WTC11 (cell line): Measurements from ENCODE around the gene MOB3B. TPM values are rescaled to one million over a fixed set of nuclear protein-coding genes. Genes with fewer than 3 reads are reported as not detected.

ENCODE experiments used
- ATAC-seq: fragments of 200-7000 bp; cut with Tn5 transposase; 2 replicates; pipeline ENCODE4 v1.10.0; 2021; ENCODE audit warnings: mild to moderate bottlenecking, moderate library complexity
- CTCF ChIA-PET: fragments of 300-600 bp; sonication (Branson Sonifier 250); formaldehyde crosslinking; loops from one replicate; lab custom pipeline; 2021; ENCODE audit warnings: antibody characterized with exemption; lab: Charles Lee
- POLR2A ChIA-PET: fragments of 350-600 bp; sonication (Branson Sonifier 250); formaldehyde crosslinking; loops from one replicate; lab custom pipeline; 2021; ENCODE audit warnings: antibody characterized with exemption; lab: Charles Lee
- DNase-seq: peaks from one replicate; pipeline ENCODE4 v3.0.0; 2021; ENCODE audit warnings: low spot score
- H3K27ac Mint-ChIP-seq: 2 replicates; pipeline ENCODE4 v1.8.0; 2021; ENCODE audit warnings: mixed read lengths
- H3K27me3 Mint-ChIP-seq: 2 replicates; pipeline ENCODE4 v1.8.0; 2021; ENCODE audit warnings: low read depth, mild to moderate bottlenecking, moderate library complexity, mixed read lengths
- H3K36me3 Mint-ChIP-seq: 2 replicates; pipeline ENCODE4 v1.8.0; 2021; ENCODE audit warnings: mixed read lengths
- H3K4me1 Mint-ChIP-seq: 2 replicates; pipeline ENCODE4 v1.8.0; 2022; ENCODE audit warnings: mixed read lengths
- H3K4me3 Mint-ChIP-seq: 2 replicates; pipeline ENCODE4 v1.8.0; 2021; ENCODE audit warnings: mild to moderate bottlenecking, moderate library complexity, mixed read lengths
- H3K9me3 Mint-ChIP-seq: 2 replicates; pipeline ENCODE4 v1.8.0; 2021; ENCODE audit warnings: mixed read lengths
- CBFB ChIP-seq: sonication (generic); formaldehyde crosslinking; IDR thresholded peaks from 2 replicates; pipeline ENCODE4 v1.8.1; 2022; ENCODE audit warnings: mild to moderate bottlenecking, low read depth, missing genetic modification reagents
- HMGA2 ChIP-seq: fragments of 250-450 bp; sonication (Bioruptor Pico); IDR thresholded peaks from 2 replicates; pipeline ENCODE4 v1.4.0; 2021; ENCODE audit warnings: mild to moderate bottlenecking, moderate library complexity
- JUN ChIP-seq: sonication (generic); formaldehyde crosslinking; IDR thresholded peaks from 2 replicates; pipeline ENCODE4 v1.8.0; 2023; ENCODE audit warnings: mild to moderate bottlenecking, missing genetic modification reagents
- KAT7 ChIP-seq: sonication (generic); formaldehyde crosslinking; IDR thresholded peaks from 2 replicates; pipeline ENCODE4 v1.8.1; 2023; ENCODE audit warnings: missing genetic modification reagents, mild to moderate bottlenecking, borderline replicate concordance
- NFATC4 ChIP-seq: fragments of 250-450 bp; sonication (Bioruptor Pico); IDR thresholded peaks from 2 replicates; pipeline ENCODE4 v1.9.0; 2021; ENCODE audit warnings: mild to moderate bottlenecking
- NR1H2 ChIP-seq: sonication (generic); formaldehyde crosslinking; IDR thresholded peaks from 2 replicates; pipeline ENCODE4 v1.9.0; 2021; ENCODE audit warnings: mild to moderate bottlenecking, moderate library complexity, missing genetic modification reagents
- NR3C1 ChIP-seq: sonication (generic); formaldehyde crosslinking; conservative IDR thresholded peaks from 2 replicates; pipeline ENCODE4 v1.8.1; 2023; ENCODE audit warnings: low read depth, mild to moderate bottlenecking, missing genetic modification reagents
- RORB ChIP-seq: fragments of 250-450 bp; sonication (Bioruptor Pico); IDR thresholded peaks from 2 replicates; pipeline ENCODE4 v1.9.0; 2021; ENCODE audit warnings: mild to moderate bottlenecking
- SP1 ChIP-seq: sonication (generic); formaldehyde crosslinking; conservative IDR thresholded peaks from 2 replicates; pipeline ENCODE4 v1.8.1; 2022; ENCODE audit warnings: missing genetic modification reagents
- TEAD4 ChIP-seq: sonication (generic); formaldehyde crosslinking; IDR thresholded peaks from 2 replicates; pipeline ENCODE4 v1.8.0; 2022; ENCODE audit warnings: mild to moderate bottlenecking, missing genetic modification reagents
- ZNF317 ChIP-seq: sonication (generic); formaldehyde crosslinking; IDR thresholded peaks from 2 replicates; pipeline ENCODE4 v1.8.1; 2023; ENCODE audit warnings: low read depth, mild to moderate bottlenecking, moderate library complexity, missing genetic modification reagents, borderline replicate concordance
- ZNF416 ChIP-seq: fragments of 250-450 bp; sonication (Bioruptor Pico); IDR thresholded peaks from 2 replicates; pipeline ENCODE4 v1.9.0; 2021; ENCODE audit warnings: mild to moderate bottlenecking, inconsistent platforms
- ZNF423 ChIP-seq: fragments of 250-450 bp; sonication (Bioruptor Pico); IDR thresholded peaks from 2 replicates; pipeline ENCODE4 v2.1.2; 2022; ENCODE audit warnings: mild to moderate bottlenecking, moderate library complexity
- total RNA-seq: library from RNA; stranded (reverse); gene quantifications from 3 replicates; pipeline ENCODE4 v1.2.3, GENCODE V29; 2021
- TF ChIP-seq, protein P1 (sequence below): sonication (generic); formaldehyde crosslinking; IDR thresholded peaks from 2 replicates; pipeline ENCODE4 v1.8.1; 2022; ENCODE audit warnings: mild to moderate bottlenecking, moderate library complexity, missing genetic modification reagents
- TF ChIP-seq, protein P2 (sequence below): sonication (generic); formaldehyde crosslinking; IDR thresholded peaks from 2 replicates; pipeline ENCODE4 v1.8.0; 2023; ENCODE audit warnings: mild to moderate bottlenecking, missing genetic modification reagents
- TF ChIP-seq, protein P3 (sequence below): sonication (generic); formaldehyde crosslinking; IDR thresholded peaks from 2 replicates; pipeline ENCODE4 v1.8.0; 2022; ENCODE audit warnings: missing genetic modification reagents
- TF ChIP-seq, protein P4 (sequence below): sonication (generic); formaldehyde crosslinking; IDR thresholded peaks from 2 replicates; pipeline ENCODE4 v1.8.0; 2022; ENCODE audit warnings: mild to moderate bottlenecking, missing genetic modification reagents
- TF ChIP-seq, protein P5 (sequence below): sonication (generic); formaldehyde crosslinking; IDR thresholded peaks from 2 replicates; pipeline ENCODE4 v1.8.1; 2022; ENCODE audit warnings: mild to moderate bottlenecking, missing genetic modification reagents, moderate library complexity, borderline replicate concordance
- TF ChIP-seq, protein P6 (sequence below): sonication (generic); formaldehyde crosslinking; IDR thresholded peaks from 2 replicates; pipeline ENCODE4 v1.8.1; 2023; ENCODE audit warnings: mild to moderate bottlenecking, missing genetic modification reagents, moderate library complexity
- TF ChIP-seq, protein P7 (sequence below): fragments of 250-450 bp; sonication (Bioruptor Pico); IDR thresholded peaks from 2 replicates; pipeline ENCODE4 v1.9.0; 2021; ENCODE audit warnings: moderate library complexity, mild to moderate bottlenecking, inconsistent platforms, borderline replicate concordance

MOB3B gene
- total RNA-seq, 1 experiment from 2014 or later, result 25.1 TPM

DNA sequence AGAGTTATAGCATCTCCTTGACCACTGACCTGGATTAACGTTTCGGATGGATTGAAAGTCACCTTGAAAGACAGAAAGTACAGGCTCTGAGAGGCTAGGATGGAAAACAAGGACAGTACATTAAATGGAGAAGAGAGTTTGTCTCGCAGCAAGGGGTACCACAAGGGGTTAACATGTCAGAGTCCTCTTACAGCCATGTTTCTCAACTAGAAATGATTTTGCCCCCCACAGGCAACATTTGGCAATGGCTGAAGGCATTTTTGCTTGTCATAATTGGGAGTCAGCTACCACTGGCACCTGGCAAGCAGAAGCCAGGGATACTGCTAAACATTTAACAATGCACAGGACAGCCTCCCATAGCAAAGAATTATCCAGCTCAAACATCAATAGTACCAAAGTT, 141.9 kb downstream of the MOB3B start:
- DNase-seq, result no peak
- no peaks in the 10 kb centered on the region for H3K36me3 Mint-ChIP-seq
- POLR2A ChIA-PET, result no interaction called here
- TF ChIP-seq, protein P1, sequence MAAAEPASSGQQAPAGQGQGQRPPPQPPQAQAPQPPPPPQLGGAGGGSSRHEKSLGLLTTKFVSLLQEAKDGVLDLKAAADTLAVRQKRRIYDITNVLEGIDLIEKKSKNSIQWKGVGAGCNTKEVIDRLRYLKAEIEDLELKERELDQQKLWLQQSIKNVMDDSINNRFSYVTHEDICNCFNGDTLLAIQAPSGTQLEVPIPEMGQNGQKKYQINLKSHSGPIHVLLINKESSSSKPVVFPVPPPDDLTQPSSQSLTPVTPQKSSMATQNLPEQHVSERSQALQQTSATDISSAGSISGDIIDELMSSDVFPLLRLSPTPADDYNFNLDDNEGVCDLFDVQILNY (CRISPR knock-in tag), result no peak
- TF ChIP-seq HMGA2 (CRISPR knock-in tag) (no peak), ZNF423 (CRISPR knock-in tag) (no peak), CBFB (CRISPR knock-in tag) (no peak), TEAD4 (no peak), NR3C1 (CRISPR knock-in tag) (no peak), NR1H2 (CRISPR knock-in tag) (no peak), ZNF416 (no peak), KAT7 (CRISPR knock-in tag) (no peak), JUN (CRISPR knock-in tag) (no peak)
- TF ChIP-seq, protein P2, sequence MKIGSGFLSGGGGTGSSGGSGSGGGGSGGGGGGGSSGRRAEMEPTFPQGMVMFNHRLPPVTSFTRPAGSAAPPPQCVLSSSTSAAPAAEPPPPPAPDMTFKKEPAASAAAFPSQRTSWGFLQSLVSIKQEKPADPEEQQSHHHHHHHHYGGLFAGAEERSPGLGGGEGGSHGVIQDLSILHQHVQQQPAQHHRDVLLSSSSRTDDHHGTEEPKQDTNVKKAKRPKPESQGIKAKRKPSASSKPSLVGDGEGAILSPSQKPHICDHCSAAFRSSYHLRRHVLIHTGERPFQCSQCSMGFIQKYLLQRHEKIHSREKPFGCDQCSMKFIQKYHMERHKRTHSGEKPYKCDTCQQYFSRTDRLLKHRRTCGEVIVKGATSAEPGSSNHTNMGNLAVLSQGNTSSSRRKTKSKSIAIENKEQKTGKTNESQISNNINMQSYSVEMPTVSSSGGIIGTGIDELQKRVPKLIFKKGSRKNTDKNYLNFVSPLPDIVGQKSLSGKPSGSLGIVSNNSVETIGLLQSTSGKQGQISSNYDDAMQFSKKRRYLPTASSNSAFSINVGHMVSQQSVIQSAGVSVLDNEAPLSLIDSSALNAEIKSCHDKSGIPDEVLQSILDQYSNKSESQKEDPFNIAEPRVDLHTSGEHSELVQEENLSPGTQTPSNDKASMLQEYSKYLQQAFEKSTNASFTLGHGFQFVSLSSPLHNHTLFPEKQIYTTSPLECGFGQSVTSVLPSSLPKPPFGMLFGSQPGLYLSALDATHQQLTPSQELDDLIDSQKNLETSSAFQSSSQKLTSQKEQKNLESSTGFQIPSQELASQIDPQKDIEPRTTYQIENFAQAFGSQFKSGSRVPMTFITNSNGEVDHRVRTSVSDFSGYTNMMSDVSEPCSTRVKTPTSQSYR (CRISPR knock-in tag), result no peak
- TF ChIP-seq, protein P3, sequence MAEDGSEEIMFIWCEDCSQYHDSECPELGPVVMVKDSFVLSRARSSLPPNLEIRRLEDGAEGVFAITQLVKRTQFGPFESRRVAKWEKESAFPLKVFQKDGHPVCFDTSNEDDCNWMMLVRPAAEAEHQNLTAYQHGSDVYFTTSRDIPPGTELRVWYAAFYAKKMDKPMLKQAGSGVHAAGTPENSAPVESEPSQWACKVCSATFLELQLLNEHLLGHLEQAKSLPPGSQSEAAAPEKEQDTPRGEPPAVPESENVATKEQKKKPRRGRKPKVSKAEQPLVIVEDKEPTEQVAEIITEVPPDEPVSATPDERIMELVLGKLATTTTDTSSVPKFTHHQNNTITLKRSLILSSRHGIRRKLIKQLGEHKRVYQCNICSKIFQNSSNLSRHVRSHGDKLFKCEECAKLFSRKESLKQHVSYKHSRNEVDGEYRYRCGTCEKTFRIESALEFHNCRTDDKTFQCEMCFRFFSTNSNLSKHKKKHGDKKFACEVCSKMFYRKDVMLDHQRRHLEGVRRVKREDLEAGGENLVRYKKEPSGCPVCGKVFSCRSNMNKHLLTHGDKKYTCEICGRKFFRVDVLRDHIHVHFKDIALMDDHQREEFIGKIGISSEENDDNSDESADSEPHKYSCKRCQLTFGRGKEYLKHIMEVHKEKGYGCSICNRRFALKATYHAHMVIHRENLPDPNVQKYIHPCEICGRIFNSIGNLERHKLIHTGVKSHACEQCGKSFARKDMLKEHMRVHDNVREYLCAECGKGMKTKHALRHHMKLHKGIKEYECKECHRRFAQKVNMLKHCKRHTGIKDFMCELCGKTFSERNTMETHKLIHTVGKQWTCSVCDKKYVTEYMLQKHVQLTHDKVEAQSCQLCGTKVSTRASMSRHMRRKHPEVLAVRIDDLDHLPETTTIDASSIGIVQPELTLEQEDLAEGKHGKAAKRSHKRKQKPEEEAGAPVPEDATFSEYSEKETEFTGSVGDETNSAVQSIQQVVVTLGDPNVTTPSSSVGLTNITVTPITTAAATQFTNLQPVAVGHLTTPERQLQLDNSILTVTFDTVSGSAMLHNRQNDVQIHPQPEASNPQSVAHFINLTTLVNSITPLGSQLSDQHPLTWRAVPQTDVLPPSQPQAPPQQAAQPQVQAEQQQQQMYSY, result no peak
- TF ChIP-seq, protein P4, sequence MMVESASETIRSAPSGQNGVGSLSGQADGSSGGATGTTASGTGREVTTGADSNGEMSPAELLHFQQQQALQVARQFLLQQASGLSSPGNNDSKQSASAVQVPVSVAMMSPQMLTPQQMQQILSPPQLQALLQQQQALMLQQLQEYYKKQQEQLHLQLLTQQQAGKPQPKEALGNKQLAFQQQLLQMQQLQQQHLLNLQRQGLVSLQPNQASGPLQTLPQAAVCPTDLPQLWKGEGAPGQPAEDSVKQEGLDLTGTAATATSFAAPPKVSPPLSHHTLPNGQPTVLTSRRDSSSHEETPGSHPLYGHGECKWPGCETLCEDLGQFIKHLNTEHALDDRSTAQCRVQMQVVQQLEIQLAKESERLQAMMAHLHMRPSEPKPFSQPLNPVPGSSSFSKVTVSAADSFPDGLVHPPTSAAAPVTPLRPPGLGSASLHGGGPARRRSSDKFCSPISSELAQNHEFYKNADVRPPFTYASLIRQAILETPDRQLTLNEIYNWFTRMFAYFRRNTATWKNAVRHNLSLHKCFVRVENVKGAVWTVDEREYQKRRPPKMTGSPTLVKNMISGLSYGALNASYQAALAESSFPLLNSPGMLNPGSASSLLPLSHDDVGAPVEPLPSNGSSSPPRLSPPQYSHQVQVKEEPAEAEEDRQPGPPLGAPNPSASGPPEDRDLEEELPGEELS (CRISPR knock-in tag), result no peak
- TF ChIP-seq, all 79 proteins: peak for 0
- Mint-ChIP-seq H3K4me1 (peaks cover 63% of the 10 kb centered on the region), H3K4me3 (no peak overlapping the region), H3K27me3 (no peaks in the 10 kb centered on the region), H3K9me3 (no peaks in the 10 kb centered on the region), H3K27ac (no peak overlapping the region)
- CTCF ChIA-PET, result interaction anchor here (1.1 to 1.2 kb wide), 2 partner anchors 55 to 140 kb away, joined by 3 to 8 read pairs; no protein-coding TSS in a partner anchor
- no peak for ATAC-seq

DNA sequence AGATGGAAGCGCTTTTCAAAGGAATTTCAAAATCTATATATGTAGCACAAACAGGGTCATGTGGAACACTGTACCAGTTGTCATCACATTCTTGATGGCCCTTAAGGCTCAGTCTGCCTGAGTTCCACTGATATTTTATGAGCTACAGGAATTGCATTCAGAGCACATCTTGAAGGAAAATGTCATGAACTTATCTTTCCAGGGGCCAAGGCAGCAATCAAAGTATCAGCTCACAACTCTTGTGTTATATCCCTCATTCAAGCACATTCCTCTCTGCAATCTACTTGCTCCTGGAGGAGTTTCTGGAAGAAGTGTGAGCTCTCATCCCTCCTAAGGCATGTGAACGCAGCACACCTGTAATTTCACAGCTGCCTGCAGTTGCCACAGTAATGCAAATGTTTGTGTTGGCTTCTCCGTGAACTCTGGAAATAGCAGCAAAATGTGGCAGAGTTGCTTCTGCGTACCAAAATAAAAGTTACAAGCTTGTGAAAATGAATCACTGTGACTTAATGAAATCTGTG, 143.0 kb downstream of the MOB3B start:
- H3K4me1 Mint-ChIP-seq, result peaks cover 56% of the 10 kb centered on the region
- no peaks in the 10 kb centered on the region for H3K36me3 Mint-ChIP-seq
- ATAC-seq, result peak; percentile 31; the same call in 1 of the 2 replicates
- no peak for DNase-seq
- CTCF ChIA-PET, result interaction anchor here (0.9 kb wide), 1 partner anchor 162 kb away, joined by 3 read pairs; no protein-coding TSS in a partner anchor
- H3K27me3 Mint-ChIP-seq, result no peaks in the 10 kb centered on the region
- POLR2A ChIA-PET, result no interaction called here
- no peaks in the 10 kb centered on the region for H3K9me3 Mint-ChIP-seq
- no peak overlapping the region for H3K4me3 Mint-ChIP-seq
- 0 out of 2 replicates have a peak overlapping the region, but pooled peaks have one; percentile 2 for H3K27ac Mint-ChIP-seq
- no peak for TF ChIP-seq SP1
- TF ChIP-seq, protein P5, sequence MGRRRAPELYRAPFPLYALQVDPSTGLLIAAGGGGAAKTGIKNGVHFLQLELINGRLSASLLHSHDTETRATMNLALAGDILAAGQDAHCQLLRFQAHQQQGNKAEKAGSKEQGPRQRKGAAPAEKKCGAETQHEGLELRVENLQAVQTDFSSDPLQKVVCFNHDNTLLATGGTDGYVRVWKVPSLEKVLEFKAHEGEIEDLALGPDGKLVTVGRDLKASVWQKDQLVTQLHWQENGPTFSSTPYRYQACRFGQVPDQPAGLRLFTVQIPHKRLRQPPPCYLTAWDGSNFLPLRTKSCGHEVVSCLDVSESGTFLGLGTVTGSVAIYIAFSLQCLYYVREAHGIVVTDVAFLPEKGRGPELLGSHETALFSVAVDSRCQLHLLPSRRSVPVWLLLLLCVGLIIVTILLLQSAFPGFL (CRISPR knock-in tag), result no peak
- no peak for TF ChIP-seq RORB
- TF ChIP-seq, protein P6, sequence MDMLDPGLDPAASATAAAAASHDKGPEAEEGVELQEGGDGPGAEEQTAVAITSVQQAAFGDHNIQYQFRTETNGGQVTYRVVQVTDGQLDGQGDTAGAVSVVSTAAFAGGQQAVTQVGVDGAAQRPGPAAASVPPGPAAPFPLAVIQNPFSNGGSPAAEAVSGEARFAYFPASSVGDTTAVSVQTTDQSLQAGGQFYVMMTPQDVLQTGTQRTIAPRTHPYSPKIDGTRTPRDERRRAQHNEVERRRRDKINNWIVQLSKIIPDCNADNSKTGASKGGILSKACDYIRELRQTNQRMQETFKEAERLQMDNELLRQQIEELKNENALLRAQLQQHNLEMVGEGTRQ (CRISPR knock-in tag), result no peak
- no peak for TF ChIP-seq CBFB (CRISPR knock-in tag)
- no peak for TF ChIP-seq NFATC4 (CRISPR knock-in tag)
- TF ChIP-seq, protein P7, sequence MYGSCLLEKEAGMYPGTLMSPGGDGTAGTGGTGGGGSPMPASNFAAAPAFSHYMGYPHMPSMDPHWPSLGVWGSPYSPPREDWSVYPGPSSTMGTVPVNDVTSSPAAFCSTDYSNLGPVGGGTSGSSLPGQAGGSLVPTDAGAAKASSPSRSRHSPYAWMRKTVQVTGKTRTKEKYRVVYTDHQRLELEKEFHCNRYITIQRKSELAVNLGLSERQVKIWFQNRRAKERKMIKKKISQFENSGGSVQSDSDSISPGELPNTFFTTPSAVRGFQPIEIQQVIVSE (CRISPR knock-in tag), result no peak
- TF ChIP-seq NR3C1 (CRISPR knock-in tag), result no peak
- TF ChIP-seq ZNF317, result no peak
